HepG2 (cell line): ENCODE data around the gene TFF1. TPM values are rescaled to one million over a fixed set of nuclear protein-coding genes. Genes with fewer than 3 reads are reported as not detected.
A peak's percentile ranks its signal among the peaks of the same experiment; 100 is the strongest.

ENCODE experiments used
- ARID2 ChIP-seq: sonication (generic); formaldehyde crosslinking; IDR thresholded peaks from 2 replicates; pipeline ENCODE4 v1.8.1; 2022; ENCODE audit warnings: mild to moderate bottlenecking, missing genetic modification reagents, borderline replicate concordance
- ATF4 ChIP-seq, 2 experiments: fragments of 450-650 bp in 1 of 2; sonication (generic) in 1 of 2; formaldehyde crosslinking; IDR thresholded peaks; 2 replicates each; pipeline versions ENCODE4 v1.5.0 to v1.8.0; 2020 to 2022; ENCODE audit warnings: mild to moderate bottlenecking in 1 of 2, missing genetic modification reagents in 1 of 2
- E2F5 ChIP-seq: sonication (generic); formaldehyde crosslinking; conservative IDR thresholded peaks from 2 replicates; pipeline ENCODE4 v1.4.0; 2020; ENCODE audit warnings: missing genetic modification reagents
- KDM4B ChIP-seq: sonication (generic); formaldehyde crosslinking; IDR thresholded peaks from 2 replicates; pipeline ENCODE4 v1.4.0; 2020; ENCODE audit warnings: missing genetic modification reagents
- KDM5A ChIP-seq: fragments of 200-600 bp; sonication (generic); IDR thresholded peaks from 2 replicates; pipeline ENCODE4 v1.7.0; 2018; ENCODE audit warnings: antibody characterized with exemption, mild to moderate bottlenecking, low read length, borderline replicate concordance
- MAFK ChIP-seq, 2 experiments: IDR thresholded peaks in 1 of 2; conservative IDR thresholded peaks in 1 of 2; 2 replicates each; pipeline ENCODE4 v1.6.1; 2011; ENCODE audit warnings: improper control_type of control experiment in 2 of 2, low read length in 2 of 2
- MYC ChIP-seq: sonication (generic); formaldehyde crosslinking; IDR thresholded peaks from 2 replicates; pipeline ENCODE4 v1.9.0; 2021; ENCODE audit warnings: missing genetic modification reagents, borderline replicate concordance
- NPAS2 ChIP-seq: sonication (generic); formaldehyde crosslinking; IDR thresholded peaks from 2 replicates; pipeline ENCODE4 v1.8.0; 2022; ENCODE audit warnings: mild to moderate bottlenecking, missing genetic modification reagents, borderline replicate concordance
- PAWR ChIP-seq: sonication (generic); formaldehyde crosslinking; IDR thresholded peaks from 2 replicates; pipeline ENCODE4 v1.4.0; 2020; ENCODE audit warnings: missing genetic modification reagents, mild to moderate bottlenecking, borderline replicate concordance
- PHB2 ChIP-seq: fragments of 450-650 bp; IDR thresholded peaks from 2 replicates; pipeline ENCODE4 v1.6.1; 2018; ENCODE audit not compliant: partially characterized antibody
- POLR2A ChIP-seq, 2 experiments: IDR thresholded peaks; 2 replicates each; pipeline ENCODE4 v1.6.1; 2011; ENCODE audit warnings: low read depth in 2 of 2, low read length in 2 of 2, mild to moderate bottlenecking in 1 of 2, moderate library complexity in 1 of 2; ENCODE audit not compliant: insufficient read depth in 1 of 2
- RARG ChIP-seq: sonication (generic); formaldehyde crosslinking; IDR thresholded peaks from 2 replicates; pipeline ENCODE4 v1.4.0; 2020; ENCODE audit warnings: low read depth, mild to moderate bottlenecking, missing genetic modification reagents
- SCMH1 ChIP-seq: sonication (generic); formaldehyde crosslinking; IDR thresholded peaks from 2 replicates; pipeline ENCODE4 v1.9.0; 2021; ENCODE audit warnings: missing genetic modification reagents, mild to moderate bottlenecking, borderline replicate concordance
- SPEN ChIP-seq: sonication (generic); formaldehyde crosslinking; IDR thresholded peaks from 2 replicates; pipeline ENCODE4 v1.5.1; 2020; ENCODE audit warnings: low read depth, mild to moderate bottlenecking, missing genetic modification reagents
- TMF1 ChIP-seq: sonication (generic); formaldehyde crosslinking; IDR thresholded peaks from 2 replicates; pipeline ENCODE4 v1.8.1; 2022; ENCODE audit warnings: low read depth, missing genetic modification reagents
- ZFAT ChIP-seq: sonication (generic); formaldehyde crosslinking; conservative IDR thresholded peaks from 2 replicates; pipeline ENCODE4 v1.8.1; 2023; ENCODE audit warnings: missing genetic modification reagents, inconsistent platforms
- ZHX1 ChIP-seq: sonication (generic); formaldehyde crosslinking; IDR thresholded peaks from 2 replicates; pipeline ENCODE4 v1.8.1; 2022; ENCODE audit warnings: low read depth, mild to moderate bottlenecking, missing genetic modification reagents
- ZNF136 ChIP-seq: sonication (generic); formaldehyde crosslinking; IDR thresholded peaks from 2 replicates; pipeline ENCODE4 v1.8.1; 2022; ENCODE audit warnings: low read depth, mild to moderate bottlenecking, moderate library complexity, missing genetic modification reagents
- ZNF207 ChIP-seq: fragments of 450-650 bp; IDR thresholded peaks from 2 replicates; pipeline ENCODE4 v1.6.1; 2016; ENCODE audit warnings: antibody characterized with exemption, borderline replicate concordance
- ZNF878 ChIP-seq: sonication (generic); formaldehyde crosslinking; IDR thresholded peaks from 2 replicates; pipeline ENCODE4 v1.8.1; 2023; ENCODE audit warnings: mild to moderate bottlenecking, missing genetic modification reagents, moderate library complexity
- polyA plus RNA-seq, 8 experiments: library from polyadenylated mRNA; depleted of rRNA in 3 of 8; stranded (reverse) in 7 of 8; unstranded in 1 of 8; fragments of >200 nt; fragmentation: Illumina TruSeq in 4 of 8; extraction: Trizol in 4 of 8; gene quantifications; 2 replicates each; pipeline versions ENCODE4 v1.2.1 to v1.2.3, GENCODE V29; 2011 to 2016; ENCODE audit warnings: low read depth in 4 of 8, missing spikeins in 1 of 8, mixed read lengths in 1 of 8; ENCODE audit not compliant: insufficient read depth in 1 of 8
- total RNA-seq, 5 experiments: library from RNA; depleted of rRNA; stranded (reverse); fragments of >200 nt; fragmentation: Illumina TruSeq; extraction: Trizol; gene quantifications; 2 replicates each; pipeline ENCODE4 v1.2.3, GENCODE V29; 2016; ENCODE audit warnings: low read depth in 1 of 5
- TF ChIP-seq, protein P1 (sequence below): sonication (generic); formaldehyde crosslinking; IDR thresholded peaks from 2 replicates; pipeline ENCODE4 v1.8.1; 2023; ENCODE audit warnings: missing genetic modification reagents, inconsistent platforms, borderline replicate concordance
- TF ChIP-seq, protein P2 (sequence below): IDR thresholded peaks from 2 replicates; pipeline ENCODE4 v1.6.1; 2016; ENCODE audit warnings: missing compliant biosample characterization, missing genetic modification reagents, borderline replicate concordance
- TF ChIP-seq, protein P3 (sequence below): sonication (generic); formaldehyde crosslinking; IDR thresholded peaks from 2 replicates; pipeline ENCODE4 v1.5.0; 2020; ENCODE audit warnings: missing genetic modification reagents, mild to moderate bottlenecking, borderline replicate concordance

Gene TFF1
- total and polyA plus RNA-seq, 2 of the 13 experiments (the other 11 are each of a cell fraction or from before 2014, with no cell fraction given): 0.24 to 19.4 TPM

DNA sequence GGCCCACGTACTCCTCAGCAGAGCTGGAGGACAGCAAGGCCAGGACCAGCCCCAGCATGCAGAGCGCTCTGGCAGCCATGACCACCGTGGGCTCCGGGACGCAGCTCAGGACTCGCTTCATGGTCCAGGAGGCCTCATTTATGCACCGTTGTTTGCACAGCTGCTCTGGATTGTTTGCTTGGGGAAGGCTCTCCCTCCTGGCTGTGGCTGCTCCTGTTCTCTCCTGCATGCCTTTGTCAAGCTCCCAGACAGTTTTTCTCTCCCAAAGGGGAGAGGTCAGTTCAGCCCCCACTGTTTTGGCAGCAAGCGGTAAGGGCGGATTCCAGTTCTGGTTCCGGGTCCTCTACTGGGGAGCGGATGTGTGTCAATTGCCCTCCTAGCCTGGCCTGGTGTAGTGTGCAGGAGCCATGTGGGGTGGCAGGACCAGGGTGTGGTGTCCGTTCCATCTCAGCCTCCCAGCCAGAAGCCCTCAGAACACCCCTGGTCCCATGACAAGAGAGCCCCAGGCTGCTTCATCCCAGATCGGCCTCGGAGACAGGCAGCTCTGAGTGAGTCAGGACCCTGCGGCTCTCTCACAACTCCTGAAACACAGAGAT is 50.9 kb downstream of the TFF1 start, which contains the start of gene TFF3 (continued):
- TF ChIP-seq, protein P1, sequence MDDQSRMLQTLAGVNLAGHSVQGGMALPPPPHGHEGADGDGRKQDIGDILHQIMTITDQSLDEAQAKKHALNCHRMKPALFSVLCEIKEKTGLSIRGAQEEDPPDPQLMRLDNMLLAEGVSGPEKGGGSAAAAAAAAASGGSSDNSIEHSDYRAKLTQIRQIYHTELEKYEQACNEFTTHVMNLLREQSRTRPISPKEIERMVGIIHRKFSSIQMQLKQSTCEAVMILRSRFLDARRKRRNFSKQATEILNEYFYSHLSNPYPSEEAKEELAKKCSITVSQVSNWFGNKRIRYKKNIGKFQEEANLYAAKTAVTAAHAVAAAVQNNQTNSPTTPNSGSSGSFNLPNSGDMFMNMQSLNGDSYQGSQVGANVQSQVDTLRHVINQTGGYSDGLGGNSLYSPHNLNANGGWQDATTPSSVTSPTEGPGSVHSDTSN (CRISPR knock-in tag): no peak
- TF ChIP-seq, protein P2, sequence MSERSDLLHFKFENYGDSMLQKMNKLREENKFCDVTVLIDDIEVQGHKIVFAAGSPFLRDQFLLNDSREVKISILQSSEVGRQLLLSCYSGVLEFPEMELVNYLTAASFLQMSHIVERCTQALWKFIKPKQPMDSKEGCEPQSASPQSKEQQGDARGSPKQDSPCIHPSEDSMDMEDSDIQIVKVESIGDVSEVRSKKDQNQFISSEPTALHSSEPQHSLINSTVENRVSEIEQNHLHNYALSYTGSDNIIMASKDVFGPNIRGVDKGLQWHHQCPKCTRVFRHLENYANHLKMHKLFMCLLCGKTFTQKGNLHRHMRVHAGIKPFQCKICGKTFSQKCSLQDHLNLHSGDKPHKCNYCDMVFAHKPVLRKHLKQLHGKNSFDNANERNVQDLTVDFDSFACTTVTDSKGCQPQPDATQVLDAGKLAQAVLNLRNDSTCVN: peak; percentile 84; the same call in 1 of the 2 replicates
- TF ChIP-seq RARG (CRISPR knock-in tag): no peak
- TF ChIP-seq SCMH1: no peak
- TF ChIP-seq MYC (CRISPR knock-in tag): no peak; the same call in 1 of the 2 replicates
- TF ChIP-seq PAWR (CRISPR knock-in tag): no peak
- TF ChIP-seq, protein P3, sequence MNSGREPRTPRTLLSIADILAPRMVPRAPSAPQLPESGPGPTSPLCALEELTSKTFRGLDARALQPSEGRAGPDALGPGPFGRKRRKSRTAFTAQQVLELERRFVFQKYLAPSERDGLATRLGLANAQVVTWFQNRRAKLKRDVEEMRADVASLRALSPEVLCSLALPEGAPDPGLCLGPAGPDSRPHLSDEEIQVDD: no peak
- no peak for TF ChIP-seq PHB2
- TF ChIP-seq KDM4B (CRISPR knock-in tag): no peak; the same call in 1 of the 2 replicates
- no peak for TF ChIP-seq ZNF878
- peak; percentile 42; the same call in 1 of the 2 replicates for TF ChIP-seq SPEN
- no peak for TF ChIP-seq ZNF207
- no peak for TF ChIP-seq TMF1 (CRISPR knock-in tag)
- TF ChIP-seq ZNF136: no peak
- TF ChIP-seq NPAS2 (CRISPR knock-in tag): no peak
- peak; percentile 37 to 45; a peak in 1 of 4 replicates for TF ChIP-seq POLR2A (IDR thresholded peaks at IDR 0.05; ENCODE audit: insufficient read depth in 1 of 2, low read depth in 2 of 2, low read length in 2 of 2)
- TF ChIP-seq KDM5A: no peak
- TF ChIP-seq ZHX1: no peak
- no peak for TF ChIP-seq MAFK (conservative IDR thresholded peaks at IDR 0.05 in 1 of 2, IDR thresholded peaks at IDR 0.05 in 1 of 2; ENCODE audit: low read length in 2 of 2)
- no peak for TF ChIP-seq E2F5
- TF ChIP-seq ARID2 (CRISPR knock-in tag): no peak
- no peak for TF ChIP-seq ZFAT (CRISPR knock-in tag)
- no peak for TF ChIP-seq ATF4 (CRISPR knock-in tag; IDR thresholded peaks at IDR 0.05)
